Thoracic aorta (tissue), 2 donors: ENCODE measurements around the gene THADA. TPM values are rescaled to one million over a fixed set of nuclear protein-coding genes. Genes with fewer than 3 reads are reported as not detected.

ENCODE experiments used
- ATAC-seq: fragments of 150-250 bp; one replicate; pipeline ENCODE4 v1.8.0; 2017; ENCODE audit warnings: low read depth; ENCODE audit not compliant: insufficient number of reproducible peaks, low FRiP score
- DNase-seq: peaks from one replicate; pipeline ENCODE4 v3.0.0-alpha.2; 2020; ENCODE audit warnings: low spot score
- H3K27ac ChIP-seq, 2 donors: fragments of 200-600 bp; sonication (generic); 1 replicate in 1 of 2; 2 replicates in 1 of 2; pipeline ENCODE4 v1.5.1; 2016; ENCODE audit warnings: mild to moderate bottlenecking in 2 of 2, moderate library complexity in 2 of 2
- H3K27me3 ChIP-seq: fragments of 200-600 bp; sonication (generic); replicated peaks from 2 replicates; pipeline ENCODE4 v1.6.0; 2016; ENCODE audit warnings: mild to moderate bottlenecking; ENCODE audit not compliant: insufficient read depth
- H3K36me3 ChIP-seq: fragments of 200-600 bp; sonication (generic); one replicate; pipeline ENCODE4 v1.5.1; 2016
- H3K4me1 ChIP-seq, 2 donors: fragments of 200-600 bp; sonication (generic); 1 replicate in 1 of 2; 2 replicates in 1 of 2; pipeline versions ENCODE4 v1.5.1 to v1.6.0; 2016; ENCODE audit warnings: low read depth in 2 of 2, mild to moderate bottlenecking in 1 of 2; ENCODE audit not compliant: control insufficient read depth in 1 of 2
- H3K4me3 ChIP-seq: fragments of 200-600 bp; sonication (generic); 2 replicates; pipeline ENCODE4 v1.5.1; 2016; ENCODE audit warnings: mild to moderate bottlenecking
- H3K9me3 ChIP-seq: fragments of 200-600 bp; sonication (generic); 2 replicates; pipeline ENCODE4 v1.5.1; 2016
- CTCF ChIP-seq: fragments of 200-600 bp; sonication (generic); IDR thresholded peaks from one replicate; pipeline ENCODE4 v1.5.1; 2019; ENCODE audit warnings: antibody characterized with exemption
- total RNA-seq, 2 donors: library from RNA; depleted of rRNA; stranded (reverse); fragments of >200 nt; gene quantifications; one replicate each; pipeline versions ENCODE4 v1.1.0 to v1.2.3, GENCODE V29; 2016

The THADA gene
- total RNA-seq, 2 donors from 2014 or later, result 33.3 to 46.6 TPM

GRCh38 chr2:43194121-43194869 is 401.5 kb downstream of the THADA start:
- ATAC-seq (no peak), DNase-seq (no peak)
- Histone ChIP-seq H3K27me3 (no peaks in the 10 kb centered on the region), H3K9me3 (no peaks in the 10 kb centered on the region), H3K36me3 (no peaks in the 10 kb centered on the region), H3K4me3 (no peak overlapping the region), H3K4me1 (no peaks in the 10 kb centered on the region), H3K27ac (no peak overlapping the region)
- TF ChIP-seq CTCF, result no peak

GRCh38 chr2:43193652-43194120 is 402.2 kb downstream of the THADA start:
- DNase-seq (no peak), ATAC-seq (no peak)
- Histone ChIP-seq H3K27me3 (no peaks in the 10 kb centered on the region), H3K27ac (no peak overlapping the region), H3K9me3 (no peaks in the 10 kb centered on the region), H3K4me3 (no peak overlapping the region), H3K4me1 (no peaks in the 10 kb centered on the region), H3K36me3 (no peaks in the 10 kb centered on the region)
- no peak for TF ChIP-seq CTCF

- Histone ChIP-seq H3K9me3 (no peaks in the 10 kb centered on the region), H3K27me3 (no peaks in the 10 kb centered on the region), H3K4me3 (no peak overlapping the region), H3K4me1 (no peaks in the 10 kb centered on the region), H3K27ac (no peak overlapping the region), H3K36me3 (no peaks in the 10 kb centered on the region)
- TF ChIP-seq CTCF, result no peak
- no peak for DNase-seq
- ATAC-seq, result no peak
Observed at GRCh38 chr2:43192744-43193651, 402.8 kb downstream of the THADA start.

GRCh38 chr2:43191947-43192516 is 403.8 kb downstream of the THADA start:
- no peaks in the 10 kb centered on the region for H3K4me1 ChIP-seq
- DNase-seq, result no peak
- H3K4me3 ChIP-seq, result no peak overlapping the region
- H3K27me3 ChIP-seq, result no peaks in the 10 kb centered on the region
- H3K9me3 ChIP-seq, result no peaks in the 10 kb centered on the region
- no peak for TF ChIP-seq CTCF
- ATAC-seq, result no peak
- no peak overlapping the region for H3K27ac ChIP-seq
- H3K36me3 ChIP-seq, result no peaks in the 10 kb centered on the region
